ENCODE measurements around the gene MGMT.

The MGMT gene

GRCh38 chr10:129699722-129700340 lies 232.8 kb downstream of the MGMT start:
- peaks cover 3% of the 10 kb centered on the region for H3K4me1 Mint-ChIP-seq
- peaks cover 17% of the 10 kb centered on the region for H3K36me3 Mint-ChIP-seq
- no peaks in the 10 kb centered on the region for H3K27me3 Mint-ChIP-seq
- H3K4me3 Mint-ChIP-seq = no peak overlapping the region
- no peaks in the 10 kb centered on the region for H3K9me3 Mint-ChIP-seq
- DNase-seq (ENCODE audit: low spot score in 2 of 2) (no peak), ATAC-seq (ENCODE audit: low read depth) (no peak)
- no peak overlapping the region for H3K27ac Mint-ChIP-seq

- H3K4me1 Mint-ChIP-seq = peaks cover 3% of the 10 kb centered on the region
- ATAC-seq (ENCODE audit: low read depth) = no peak
- H3K27ac Mint-ChIP-seq = no peak overlapping the region
Observed at GRCh38 chr10:129702605-129703004, 235.6 kb downstream of the MGMT start.

GRCh38 chr10:129703287-129704137 lies 236.5 kb downstream of the MGMT start:
- no peaks in the 10 kb centered on the region for H3K27me3 Mint-ChIP-seq
- no peak for ATAC-seq (ENCODE audit: low read depth)
- H3K4me1 Mint-ChIP-seq = peaks cover 3% of the 10 kb centered on the region
- no peaks in the 10 kb centered on the region for H3K9me3 Mint-ChIP-seq
- H3K27ac Mint-ChIP-seq = no peak overlapping the region
- no peak overlapping the region for H3K4me3 Mint-ChIP-seq
- peaks cover 25% of the 10 kb centered on the region for H3K36me3 Mint-ChIP-seq
- no peak for DNase-seq (ENCODE audit: low spot score in 2 of 2)

More at GRCh38 chr10:129702605-129703004, 235.6 kb downstream of the MGMT start:
- H3K4me3 Mint-ChIP-seq = no peak overlapping the region
- peaks cover 21% of the 10 kb centered on the region for H3K36me3 Mint-ChIP-seq
- no peak for DNase-seq (ENCODE audit: low spot score in 2 of 2)
- H3K27me3 Mint-ChIP-seq = no peaks in the 10 kb centered on the region
- H3K9me3 Mint-ChIP-seq = no peaks in the 10 kb centered on the region

GRCh38 chr10:129704225-129704624 lies 237.2 kb downstream of the MGMT start:
- H3K4me1 Mint-ChIP-seq = peaks cover 3% of the 10 kb centered on the region
- no peaks in the 10 kb centered on the region for H3K9me3 Mint-ChIP-seq
- H3K4me3 Mint-ChIP-seq = no peak overlapping the region
- no peaks in the 10 kb centered on the region for H3K27me3 Mint-ChIP-seq
- no peak for DNase-seq (ENCODE audit: low spot score in 2 of 2)
- peaks cover 30% of the 10 kb centered on the region for H3K36me3 Mint-ChIP-seq
- H3K27ac Mint-ChIP-seq = no peak overlapping the region
- no peak for ATAC-seq (ENCODE audit: low read depth)

- Mint-ChIP-seq H3K27ac (no peak overlapping the region), H3K4me3 (no peak overlapping the region), H3K4me1 (peaks cover 3% of the 10 kb centered on the region), H3K9me3 (no peaks in the 10 kb centered on the region), H3K27me3 (no peaks in the 10 kb centered on the region), H3K36me3 (peaks cover 30% of the 10 kb centered on the region)
- ATAC-seq (ENCODE audit: low read depth) = no peak
- DNase-seq (ENCODE audit: low spot score in 2 of 2) = no peak
Observed at GRCh38 chr10:129704786-129705525, 237.9 kb downstream of the MGMT start.

- Mint-ChIP-seq H3K36me3 (peaks cover 28% of the 10 kb centered on the region), H3K4me1 (peaks cover 3% of the 10 kb centered on the region), H3K27me3 (no peaks in the 10 kb centered on the region), H3K4me3 (no peak overlapping the region), H3K27ac (no peak overlapping the region), H3K9me3 (no peaks in the 10 kb centered on the region)
- DNase-seq (ENCODE audit: low spot score in 2 of 2) = no peak
- no peak for ATAC-seq (ENCODE audit: low read depth)
Observed at GRCh38 chr10:129705676-129706075, 238.6 kb downstream of the MGMT start.

GRCh38 chr10:129706081-129706480 lies 239.0 kb downstream of the MGMT start:
- Mint-ChIP-seq H3K4me1 (peaks cover 3% of the 10 kb centered on the region), H3K4me3 (no peak overlapping the region), H3K27ac (no peak overlapping the region), H3K27me3 (no peaks in the 10 kb centered on the region), H3K9me3 (no peaks in the 10 kb centered on the region), H3K36me3 (peaks cover 30% of the 10 kb centered on the region)
- ATAC-seq (ENCODE audit: low read depth) (no peak), DNase-seq (ENCODE audit: low spot score in 2 of 2) (no peak)

GRCh38 chr10:129706523-129706922 lies 239.5 kb downstream of the MGMT start:
- H3K4me1 Mint-ChIP-seq = peaks cover 3% of the 10 kb centered on the region
- peaks cover 30% of the 10 kb centered on the region for H3K36me3 Mint-ChIP-seq
- DNase-seq (ENCODE audit: low spot score in 2 of 2) (no peak), ATAC-seq (ENCODE audit: low read depth) (no peak)
- no peaks in the 10 kb centered on the region for H3K27me3 Mint-ChIP-seq
- H3K4me3 Mint-ChIP-seq = no peak overlapping the region
- H3K27ac Mint-ChIP-seq = no peak overlapping the region
- H3K9me3 Mint-ChIP-seq = no peaks in the 10 kb centered on the region

GRCh38 chr10:129707406-129708388 lies 240.7 kb downstream of the MGMT start:
- H3K9me3 Mint-ChIP-seq = no peaks in the 10 kb centered on the region
- DNase-seq (ENCODE audit: low spot score in 2 of 2) (no peak), ATAC-seq (ENCODE audit: low read depth) (no peak)
- no peaks in the 10 kb centered on the region for H3K27me3 Mint-ChIP-seq
- peaks cover 3% of the 10 kb centered on the region for H3K4me1 Mint-ChIP-seq
- peaks cover 30% of the 10 kb centered on the region for H3K36me3 Mint-ChIP-seq
- H3K27ac Mint-ChIP-seq = no peak overlapping the region
- no peak overlapping the region for H3K4me3 Mint-ChIP-seq

GRCh38 chr10:129709101-129709500 lies 242.1 kb downstream of the MGMT start:
- Mint-ChIP-seq H3K9me3 (no peaks in the 10 kb centered on the region), H3K27ac (no peak overlapping the region), H3K4me3 (no peak overlapping the region), H3K4me1 (no peaks in the 10 kb centered on the region), H3K27me3 (no peaks in the 10 kb centered on the region), H3K36me3 (peaks cover 33% of the 10 kb centered on the region)
- DNase-seq (ENCODE audit: low spot score in 2 of 2) (no peak), ATAC-seq (ENCODE audit: low read depth) (no peak)

- peaks cover 31% of the 10 kb centered on the region for H3K36me3 Mint-ChIP-seq
- no peaks in the 10 kb centered on the region for H3K27me3 Mint-ChIP-seq
- DNase-seq (ENCODE audit: low spot score in 2 of 2) = no peak
- H3K27ac Mint-ChIP-seq = no peak overlapping the region
- H3K4me1 Mint-ChIP-seq = no peaks in the 10 kb centered on the region
- no peaks in the 10 kb centered on the region for H3K9me3 Mint-ChIP-seq
- H3K4me3 Mint-ChIP-seq = no peak overlapping the region
- ATAC-seq (ENCODE audit: low read depth) = no peak
Observed at GRCh38 chr10:129709627-129710509, 242.8 kb downstream of the MGMT start.

- no peak overlapping the region for H3K27ac Mint-ChIP-seq
- H3K9me3 Mint-ChIP-seq = no peaks in the 10 kb centered on the region
- no peaks in the 10 kb centered on the region for H3K27me3 Mint-ChIP-seq
- no peak for DNase-seq (ENCODE audit: low spot score in 2 of 2)
- peaks cover 27% of the 10 kb centered on the region for H3K36me3 Mint-ChIP-seq
- ATAC-seq (ENCODE audit: low read depth) = no peak
- no peak overlapping the region for H3K4me3 Mint-ChIP-seq
- H3K4me1 Mint-ChIP-seq = no peaks in the 10 kb centered on the region
Observed at GRCh38 chr10:129710510-129710847, 243.4 kb downstream of the MGMT start.

GRCh38 chr10:129711291-129711690 lies 244.2 kb downstream of the MGMT start:
- no peak for ATAC-seq (ENCODE audit: low read depth)
- DNase-seq (ENCODE audit: low spot score in 2 of 2) = no peak
- Mint-ChIP-seq H3K4me3 (no peak overlapping the region), H3K4me1 (no peaks in the 10 kb centered on the region), H3K9me3 (no peaks in the 10 kb centered on the region), H3K36me3 (peaks cover 28% of the 10 kb centered on the region), H3K27me3 (no peaks in the 10 kb centered on the region), H3K27ac (peak overlapping the region; percentile 52)
